ENCODE data around the gene ADM2. TPM values are rescaled to one million over a fixed set of nuclear protein-coding genes. Genes with fewer than 3 reads are reported as not detected.
"Not testable (repeated sequence)": the region's sequence is repeated elsewhere in the genome, so short reads cannot be mapped to it uniquely, and the experiment has no call there.

Gene ADM2
- total RNA-seq, 1 donor from 2014 or later: not detected

DNA sequence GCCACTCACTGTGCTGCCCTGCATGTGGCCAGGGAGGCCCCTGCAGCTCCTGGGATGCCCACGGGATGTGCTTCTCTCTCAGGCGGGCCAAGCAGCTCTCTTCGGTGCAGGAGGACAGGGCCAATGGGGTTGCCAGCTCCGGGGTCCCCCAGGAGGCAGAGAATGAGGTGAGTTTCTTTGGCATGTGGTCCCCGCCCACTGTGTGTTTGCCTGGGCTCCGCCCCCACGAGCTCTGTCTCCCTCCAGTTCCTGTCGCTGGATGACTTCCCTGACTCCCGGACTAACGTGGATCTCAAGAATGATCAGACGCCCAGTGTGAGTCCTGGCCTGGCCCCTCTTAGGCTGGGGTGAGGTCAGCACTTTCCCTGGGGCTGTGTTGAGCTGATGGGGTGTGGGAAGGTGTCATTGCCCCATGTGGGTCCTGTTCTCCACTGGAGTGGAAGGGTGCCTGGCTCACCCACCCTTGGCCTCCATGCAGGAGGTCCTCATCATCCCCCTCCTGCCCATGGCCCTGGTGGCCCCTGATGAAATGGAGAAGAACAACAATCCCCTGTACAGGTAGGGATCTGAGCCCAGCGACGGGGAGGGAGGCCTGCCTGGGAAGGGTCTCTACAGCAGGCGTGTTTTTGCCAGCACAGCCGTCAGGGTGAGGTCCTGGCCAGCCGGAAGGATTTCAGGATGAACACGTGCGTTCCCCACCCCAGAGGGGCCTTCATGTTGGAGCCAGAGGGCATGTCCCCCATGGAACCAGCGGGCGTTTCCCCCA is 36.3 kb downstream of the ADM2 start:
- ATAC-seq (no peak), DNase-seq (ENCODE audit: missing footprints) (peak; percentile 64)
- intact Hi-C loops (cut with DNase I): no loop called here

DNA sequence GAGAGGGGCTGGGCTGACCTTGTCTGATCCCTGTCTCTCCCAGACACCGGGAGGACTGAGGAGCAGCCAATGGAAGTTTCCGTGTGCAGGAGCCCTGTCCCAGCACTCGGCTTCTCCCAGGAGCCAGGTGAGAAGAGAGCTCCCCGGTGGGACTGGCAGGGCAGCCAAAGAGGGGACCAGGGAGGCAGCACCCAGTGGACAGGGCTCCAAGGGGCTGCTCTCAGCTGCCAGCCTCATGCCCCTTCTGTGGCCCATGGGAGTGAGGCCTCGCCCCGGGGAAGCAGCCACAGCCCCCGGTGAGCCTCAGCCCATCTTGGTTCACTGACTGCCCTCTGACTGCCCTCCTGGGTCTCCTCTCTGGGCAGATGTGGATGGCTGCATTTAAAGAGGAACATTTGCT is 37.3 kb downstream of the ADM2 start:
- no peak for ATAC-seq
- intact Hi-C loops (cut with DNase I): no loop called here
- DNase-seq (ENCODE audit: missing footprints): peak; percentile 28

DNA sequence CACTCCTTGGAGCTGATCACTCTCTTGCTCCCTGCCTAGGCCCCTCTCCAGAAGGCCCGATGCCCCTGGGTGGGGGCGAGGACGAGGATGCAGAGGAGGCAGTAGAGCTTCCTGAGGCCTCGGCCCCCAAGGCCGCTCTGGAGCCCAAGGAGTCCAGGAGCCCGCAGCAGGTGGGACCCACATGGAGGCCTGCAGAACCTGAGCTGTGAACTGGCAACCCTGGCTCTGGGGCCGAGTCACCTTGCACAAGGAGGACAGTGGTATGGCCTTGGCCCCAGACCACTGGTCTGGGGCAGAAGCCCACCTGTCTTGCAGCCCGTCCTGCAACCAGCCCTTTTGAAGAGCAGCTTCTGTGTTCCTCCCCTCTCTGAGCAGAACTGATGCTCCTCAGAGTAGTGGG is 37.8 kb downstream of the ADM2 start:
- ATAC-seq (no peak), DNase-seq (ENCODE audit: missing footprints) (peak; percentile 44)
- intact Hi-C loops (cut with DNase I): no loop called here

DNA sequence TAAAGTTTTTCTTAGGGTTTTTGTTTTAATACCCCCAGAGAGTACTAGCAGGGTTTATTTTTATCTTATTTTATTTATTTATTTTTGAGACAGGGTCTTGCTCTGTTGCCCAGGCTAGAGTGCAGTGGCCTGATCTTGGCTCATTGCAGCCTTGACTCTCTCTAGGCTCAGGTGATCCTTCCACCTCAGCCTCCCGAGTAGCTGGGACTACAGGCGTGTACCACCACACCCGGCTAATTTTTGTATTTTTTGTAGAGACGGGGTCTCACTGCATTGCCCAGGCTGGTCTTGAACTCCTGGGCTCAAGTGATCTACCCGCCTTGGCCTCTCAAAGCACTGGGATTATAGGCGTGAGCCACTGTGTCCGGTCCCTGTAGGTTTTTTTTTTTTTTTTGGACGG is 38.8 kb downstream of the ADM2 start:
- DNase-seq (ENCODE audit: missing footprints); intact Hi-C loops (cut with DNase I); ATAC-seq: not testable (repeated sequence)

DNA sequence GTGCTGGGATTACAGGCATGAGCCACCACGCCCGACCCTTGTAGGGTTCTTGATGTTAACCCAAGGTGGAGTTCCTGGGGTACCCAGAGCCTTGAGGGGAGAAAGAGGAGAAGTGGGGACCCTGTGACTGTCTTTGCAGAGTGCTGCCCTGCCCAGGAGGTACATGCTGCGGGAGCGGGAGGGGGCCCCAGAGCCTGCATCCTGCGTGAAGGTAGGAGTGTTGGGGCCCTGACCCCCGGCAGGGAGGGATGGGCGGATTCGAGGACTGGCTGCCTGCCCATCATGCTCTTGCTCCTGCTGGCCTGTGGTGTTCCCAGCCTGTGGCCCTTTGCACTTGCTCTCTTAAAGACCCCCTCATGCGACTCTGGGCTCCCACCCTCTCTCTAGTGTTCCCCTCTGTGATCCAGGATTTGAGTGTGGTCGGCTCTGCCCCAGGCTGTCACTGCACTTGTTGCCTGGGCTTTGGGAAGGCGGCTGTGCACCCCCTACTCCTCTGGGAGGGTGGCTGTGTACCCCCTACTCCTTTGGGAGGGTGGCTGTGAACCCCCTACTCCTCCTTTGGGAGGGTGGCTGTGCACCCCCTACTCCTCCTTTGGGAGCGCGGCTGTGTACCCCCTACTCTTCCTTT is 39.6 kb downstream of the ADM2 start:
- DNase-seq (ENCODE audit: missing footprints) (peak; percentile 46), ATAC-seq (no peak)
- intact Hi-C loops (cut with DNase I): no loop called here

DNA sequence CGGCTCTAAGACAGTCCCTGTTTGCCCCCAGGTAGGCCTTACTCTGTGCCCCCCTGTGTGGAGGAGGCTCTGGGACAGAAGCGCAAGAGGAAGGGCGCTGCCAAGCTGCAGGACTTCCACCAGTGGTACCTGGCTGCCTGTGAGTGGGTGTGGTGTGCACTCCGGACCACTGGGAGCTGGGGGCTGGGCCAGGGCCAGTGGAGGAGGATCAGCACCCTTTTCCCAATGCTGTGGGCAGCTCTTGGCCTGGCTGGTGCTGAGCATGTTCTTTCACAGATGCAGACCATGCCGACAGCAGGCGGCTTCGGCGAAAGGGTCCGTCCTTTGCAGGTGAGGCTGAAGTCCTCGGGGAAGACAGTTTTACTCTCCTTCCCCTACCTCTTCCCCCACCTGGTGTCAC is 40.4 kb downstream of the ADM2 start:
- DNase-seq (ENCODE audit: missing footprints) (peak; percentile 7), ATAC-seq (no peak)
- intact Hi-C loops (cut with DNase I): no loop called here

DNA sequence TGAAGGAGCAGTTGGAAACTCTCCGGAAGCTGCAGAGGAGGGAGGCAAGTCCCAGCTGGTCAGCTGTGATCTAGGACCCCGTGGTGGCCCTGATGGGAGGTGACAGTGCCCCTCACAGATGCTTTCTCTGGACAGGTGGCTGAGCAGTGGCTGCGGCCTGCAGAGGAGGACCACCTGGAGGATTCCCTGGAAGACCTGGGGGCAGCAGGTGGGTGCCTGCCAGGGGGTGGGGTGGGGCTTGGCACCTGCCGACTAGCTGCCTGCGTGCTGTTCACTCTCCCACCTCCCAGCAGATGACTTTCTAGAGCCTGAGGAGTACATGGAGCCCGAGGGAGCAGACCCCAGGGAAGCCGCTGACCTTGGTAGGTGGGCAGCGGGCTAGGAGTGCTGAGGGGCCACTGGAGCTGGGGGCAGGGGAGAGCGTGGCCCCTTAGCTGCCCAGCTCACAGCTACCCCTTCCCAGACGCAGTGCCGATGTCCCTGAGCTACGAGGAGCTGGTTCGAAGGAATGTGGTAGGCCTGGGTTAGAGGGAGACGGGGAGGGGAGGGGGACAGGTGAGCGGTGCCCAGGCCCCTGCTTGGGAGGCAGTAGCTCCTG is 41.0 kb downstream of the ADM2 start:
- intact Hi-C loops (cut with DNase I): no loop called here

DNA sequence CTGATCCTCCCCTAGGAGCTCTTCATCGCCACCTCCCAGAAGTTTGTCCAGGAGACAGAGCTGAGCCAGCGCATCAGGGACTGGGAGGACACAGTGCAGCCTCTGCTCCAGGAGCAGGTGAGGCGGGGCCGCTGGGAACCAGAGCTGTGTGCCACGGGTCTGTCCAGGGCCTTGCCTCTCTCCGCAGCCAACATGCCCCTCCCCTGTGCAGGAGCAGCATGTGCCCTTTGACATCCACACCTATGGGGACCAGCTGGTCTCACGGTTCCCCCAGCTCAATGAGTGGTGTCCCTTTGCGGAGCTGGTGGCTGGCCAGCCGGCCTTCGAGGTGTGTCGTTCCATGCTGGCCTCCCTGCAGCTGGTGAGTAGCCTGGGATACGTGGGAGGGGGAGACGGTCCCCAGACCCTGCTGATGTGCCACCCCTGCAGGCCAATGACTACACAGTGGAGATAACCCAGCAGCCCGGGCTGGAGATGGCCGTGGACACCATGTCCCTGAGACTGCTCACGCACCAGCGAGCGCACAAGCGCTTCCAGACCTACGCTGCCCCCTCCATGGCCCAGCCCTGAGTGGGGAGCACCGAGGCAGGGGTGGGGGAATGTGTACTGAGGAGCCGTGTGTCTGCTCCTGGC is 41.6 kb downstream of the ADM2 start:
- intact Hi-C loops (cut with DNase I): no loop called here
- no peak for ATAC-seq

More for the DNA sequence above, 41.0 kb downstream of the ADM2 start:
- ATAC-seq (no peak), DNase-seq (ENCODE audit: missing footprints) (peak; percentile 15)

DNA sequence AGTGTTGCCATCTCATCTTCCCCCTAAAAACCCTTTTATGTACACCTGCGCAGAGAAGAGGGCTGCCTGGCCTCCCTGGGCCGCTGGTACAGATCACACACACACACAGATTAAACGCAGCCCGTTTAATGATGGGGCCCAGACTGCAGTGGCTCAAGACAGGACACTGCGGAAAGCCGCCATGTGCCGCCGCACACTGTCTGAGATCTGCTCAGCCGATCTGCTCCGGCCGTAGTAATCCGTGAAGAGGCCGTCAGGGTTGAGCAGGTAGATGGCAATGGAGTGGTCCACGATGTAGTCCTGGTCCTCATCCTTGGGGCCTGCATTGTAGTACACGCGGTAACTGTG is 42.1 kb downstream of the ADM2 start:
- DNase-seq (ENCODE audit: missing footprints) (peak; percentile 63), ATAC-seq (no peak)
- intact Hi-C loops (cut with DNase I): no loop called here

More for the DNA sequence above, 41.6 kb downstream of the ADM2 start:
- DNase-seq (ENCODE audit: missing footprints): peak; percentile 76

DNA sequence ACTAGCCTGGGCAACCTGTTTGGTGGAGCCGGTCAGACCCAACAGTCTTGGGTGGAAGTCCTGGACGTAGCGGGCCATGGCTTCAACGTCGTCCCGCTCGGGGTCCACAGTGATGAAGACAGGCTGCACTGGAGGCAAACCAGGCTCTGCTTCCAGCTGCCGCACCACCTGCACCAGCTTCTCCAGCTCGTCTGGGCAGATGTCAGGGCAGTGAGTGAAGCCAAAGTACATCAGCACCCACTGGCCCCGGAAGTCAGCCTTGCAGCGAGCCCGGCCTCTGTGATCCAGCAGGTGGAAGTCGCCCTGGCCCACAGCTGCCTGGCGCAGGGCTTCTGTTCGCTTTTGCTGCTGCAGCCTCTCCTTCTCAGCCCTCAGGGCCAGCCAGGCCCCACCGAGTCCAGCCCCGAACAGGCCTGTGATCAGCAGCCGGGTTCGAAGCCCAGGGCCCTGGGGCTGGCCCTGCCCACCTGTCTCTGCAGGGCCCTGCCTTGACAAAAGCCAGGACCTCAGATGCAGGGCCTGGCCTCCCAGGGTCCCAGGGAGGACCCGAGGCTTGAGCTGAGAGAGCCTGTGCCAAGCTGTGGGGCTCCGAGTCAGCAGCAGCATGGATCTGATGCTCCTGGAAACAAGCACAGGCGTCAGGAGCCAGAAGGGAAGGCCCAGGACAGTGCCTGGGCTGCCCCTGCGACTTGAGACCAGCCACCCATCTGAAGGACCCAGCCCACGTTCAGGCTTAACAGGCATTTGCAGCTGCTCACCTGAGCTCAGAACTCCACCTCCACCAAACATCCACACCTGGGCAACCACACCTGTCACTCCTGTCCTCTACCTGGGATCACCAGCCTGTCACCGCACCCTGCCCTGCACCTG is 42.7 kb downstream of the ADM2 start:
- DNase-seq (ENCODE audit: missing footprints) (peak; percentile 55), ATAC-seq (no peak)
- intact Hi-C loops (cut with DNase I): no loop called here

DNA sequence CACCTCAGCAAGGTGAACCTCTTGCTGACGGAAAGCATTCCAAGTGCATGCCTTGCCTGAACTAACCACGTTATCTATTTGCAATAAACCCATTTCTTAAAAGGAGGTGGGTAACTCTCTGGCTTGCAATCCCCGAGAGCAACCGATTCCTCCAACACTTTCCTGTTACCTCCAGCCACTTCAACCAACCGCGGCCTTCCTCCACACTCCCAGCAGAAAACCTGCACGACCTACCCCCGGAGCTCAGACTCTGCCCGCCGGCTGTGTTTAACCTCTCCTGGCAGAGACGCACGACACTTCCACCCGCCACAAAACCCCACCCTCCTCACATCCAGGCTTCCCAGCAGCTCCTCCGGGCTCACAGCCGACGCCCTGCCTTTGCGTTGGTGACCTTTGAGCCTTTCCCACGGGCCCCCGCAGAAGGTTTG is 43.3 kb downstream of the ADM2 start:
- no peak for ATAC-seq
- no peak for DNase-seq (ENCODE audit: missing footprints)
- intact Hi-C loops (cut with DNase I): loop anchor here (5.0 kb wide), 1 partner anchor 98 kb away; no protein-coding TSS in a partner anchor

DNA sequence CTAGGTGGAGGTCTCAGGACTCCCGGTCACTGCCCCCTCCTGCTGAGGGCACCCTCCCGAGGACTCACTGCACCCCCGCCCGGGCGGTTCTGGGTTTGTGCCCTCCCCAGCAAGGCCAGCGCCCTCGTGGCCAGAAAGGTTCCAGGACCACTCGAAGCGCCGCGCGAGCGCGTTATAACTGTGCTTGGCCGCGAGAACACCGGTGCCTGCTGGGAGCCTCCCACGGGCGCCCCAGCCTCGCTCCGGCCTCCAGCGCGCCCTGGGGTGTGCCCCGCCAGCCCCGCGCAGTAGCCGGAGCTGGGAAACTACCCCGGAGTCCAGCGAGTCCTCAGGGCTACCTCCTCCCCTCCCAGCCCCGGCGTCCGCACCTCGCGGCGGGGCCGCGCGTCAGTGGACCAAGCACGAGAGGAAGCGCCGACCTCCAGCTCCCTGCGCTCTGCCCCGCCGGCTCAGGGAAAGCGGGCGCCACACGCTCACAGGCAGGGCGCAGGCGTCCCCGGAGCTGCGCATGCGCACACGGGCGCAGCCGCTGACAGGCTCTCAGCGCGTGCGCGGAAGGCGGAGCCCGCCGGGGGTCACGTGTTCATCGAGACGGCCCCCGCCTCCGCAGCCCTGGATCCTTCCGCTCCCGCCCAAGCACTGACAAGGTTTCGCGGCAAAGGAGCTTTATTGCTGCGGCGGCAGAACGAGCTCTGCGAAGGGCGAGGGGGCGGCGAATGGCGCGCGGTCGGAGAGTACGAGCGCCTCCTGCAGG is 43.9 kb downstream of the ADM2 start, which contains the start of gene SCO2:
Gene SCO2, minus strand, starts transcription at position 495 of the 754 bp plus-strand sequence. CDS start 1,187 bp downstream, outside the sequence.
- peak; percentile 66 for ATAC-seq
- intact Hi-C loops (cut with DNase I): loop anchor here (5.0 kb wide), 1 partner anchor 97 kb away; no protein-coding TSS in a partner anchor
- DNase-seq (ENCODE audit: missing footprints): peak; percentile 99

DNA sequence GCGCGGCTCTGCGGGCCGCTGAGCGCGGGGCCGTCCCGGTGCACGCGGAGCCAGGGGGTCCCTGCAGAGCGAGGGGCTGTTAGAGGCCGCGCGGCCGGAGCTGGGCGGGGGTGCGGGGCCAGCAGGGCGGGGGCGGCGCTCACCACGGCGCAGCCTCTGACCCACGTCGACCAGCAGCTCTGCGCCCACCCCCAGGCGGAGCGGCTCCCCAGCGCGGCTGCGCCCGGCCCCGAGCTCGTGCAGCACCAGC is 44.4 kb downstream of the ADM2 start:
- intact Hi-C loops (cut with DNase I): loop anchor here (5.0 kb wide), 1 partner anchor 97 kb away; no protein-coding TSS in a partner anchor
- DNase-seq (ENCODE audit: missing footprints) (no peak), ATAC-seq (peak; percentile 16)

DNA sequence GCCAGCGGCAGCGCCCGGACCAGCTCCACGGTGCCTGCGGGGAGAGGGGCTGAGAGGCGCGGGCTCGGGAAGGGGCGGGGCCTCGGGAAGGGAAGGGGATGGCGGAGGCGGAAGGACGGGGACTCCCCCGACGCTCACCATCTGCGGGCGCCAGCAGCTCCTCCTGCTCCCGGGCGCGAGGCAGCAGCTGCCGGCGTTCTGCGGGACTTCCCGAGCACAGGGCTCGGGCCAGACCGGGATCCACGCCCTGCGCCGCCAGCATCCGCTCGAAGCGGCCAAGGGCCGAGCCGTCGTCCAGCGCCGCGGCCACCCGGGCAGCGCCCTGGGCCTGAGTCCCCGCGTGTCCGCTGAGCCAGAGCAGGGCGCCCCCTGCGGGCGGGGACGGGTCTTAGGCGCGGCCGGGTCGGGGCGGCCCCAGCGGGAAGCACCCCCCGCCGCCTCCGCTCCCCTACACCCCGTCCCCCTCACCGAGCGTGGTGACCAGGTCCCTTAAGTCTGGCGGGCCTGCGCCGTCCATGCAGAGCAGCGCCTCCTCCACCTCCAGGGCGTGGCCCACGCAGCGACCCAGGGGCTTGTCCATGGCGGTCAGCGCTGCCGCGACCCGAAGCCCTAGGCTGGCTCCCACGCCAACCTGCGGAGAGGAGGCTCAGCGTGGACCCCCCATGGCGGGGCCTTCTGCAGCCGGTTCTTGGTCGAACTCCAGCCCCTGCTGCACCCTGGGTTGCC is 44.9 kb downstream of the ADM2 start:
- ATAC-seq (peak; percentile 23), DNase-seq (ENCODE audit: missing footprints) (peak; percentile 92)
- intact Hi-C loops (cut with DNase I): loop anchor here (5.0 kb wide), 1 partner anchor 96 kb away; no protein-coding TSS in a partner anchor

DNA sequence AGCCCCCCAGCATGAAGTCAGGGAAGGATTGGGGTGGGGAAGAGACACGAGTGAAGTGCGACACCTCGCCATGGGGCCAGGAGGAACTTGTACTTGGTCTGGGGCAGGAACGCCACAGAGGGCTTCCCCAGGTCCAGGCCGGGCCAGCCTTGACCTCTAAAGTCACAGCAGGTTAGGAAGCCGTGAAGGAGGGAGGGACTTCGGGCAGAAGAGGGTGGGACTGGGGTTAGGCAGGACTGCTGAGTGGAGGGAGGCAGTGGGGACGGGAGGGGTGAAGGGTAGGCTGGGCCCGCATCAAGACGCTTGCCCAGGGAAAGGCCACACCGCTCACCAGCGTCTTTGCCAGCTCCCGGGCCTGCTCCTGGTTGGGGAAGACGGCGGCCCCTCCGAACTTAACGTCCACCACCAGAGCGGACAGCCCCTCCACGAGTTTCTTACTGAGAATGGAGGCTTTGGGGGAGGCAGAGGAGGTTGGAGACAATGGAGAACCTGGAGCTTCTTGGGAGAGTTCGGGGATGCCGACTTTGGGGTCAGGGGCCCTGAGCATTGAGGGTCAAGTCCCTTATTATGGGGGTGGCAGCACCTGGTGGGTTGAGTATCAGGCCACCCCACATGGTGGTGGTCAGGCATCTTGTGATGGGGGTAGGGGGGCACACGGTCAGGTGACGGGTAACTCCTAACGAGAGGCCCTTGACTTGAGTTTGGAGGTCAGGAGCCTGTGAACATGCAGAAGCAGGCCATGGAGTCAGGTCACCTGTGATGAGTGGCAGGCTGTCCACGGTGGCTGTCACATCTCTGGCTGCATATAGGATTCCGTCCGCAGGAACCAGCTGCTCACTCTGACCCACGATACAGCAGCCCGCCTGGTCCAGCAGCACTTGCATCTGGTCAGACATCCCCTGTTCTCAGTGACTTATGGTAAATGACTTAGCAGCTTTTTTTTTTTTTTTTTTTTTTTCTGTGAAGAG is 45.8 kb downstream of the ADM2 start:
- ATAC-seq (peak; percentile 11), DNase-seq (ENCODE audit: missing footprints) (peak; percentile 83)
- intact Hi-C loops (cut with DNase I): loop anchor here (5.0 kb wide), 1 partner anchor 95 kb away; no protein-coding TSS in a partner anchor
